ENCODE results near the gene CNN2. TPM values are rescaled to one million over a fixed set of nuclear protein-coding genes. Genes with fewer than 3 reads are reported as not detected.
A peak's percentile ranks its signal among the peaks of the same experiment; 100 is the strongest.

The CNN2 gene
- total RNA-seq, 1 donor from 2014 or later, result 42.3 TPM

DNA sequence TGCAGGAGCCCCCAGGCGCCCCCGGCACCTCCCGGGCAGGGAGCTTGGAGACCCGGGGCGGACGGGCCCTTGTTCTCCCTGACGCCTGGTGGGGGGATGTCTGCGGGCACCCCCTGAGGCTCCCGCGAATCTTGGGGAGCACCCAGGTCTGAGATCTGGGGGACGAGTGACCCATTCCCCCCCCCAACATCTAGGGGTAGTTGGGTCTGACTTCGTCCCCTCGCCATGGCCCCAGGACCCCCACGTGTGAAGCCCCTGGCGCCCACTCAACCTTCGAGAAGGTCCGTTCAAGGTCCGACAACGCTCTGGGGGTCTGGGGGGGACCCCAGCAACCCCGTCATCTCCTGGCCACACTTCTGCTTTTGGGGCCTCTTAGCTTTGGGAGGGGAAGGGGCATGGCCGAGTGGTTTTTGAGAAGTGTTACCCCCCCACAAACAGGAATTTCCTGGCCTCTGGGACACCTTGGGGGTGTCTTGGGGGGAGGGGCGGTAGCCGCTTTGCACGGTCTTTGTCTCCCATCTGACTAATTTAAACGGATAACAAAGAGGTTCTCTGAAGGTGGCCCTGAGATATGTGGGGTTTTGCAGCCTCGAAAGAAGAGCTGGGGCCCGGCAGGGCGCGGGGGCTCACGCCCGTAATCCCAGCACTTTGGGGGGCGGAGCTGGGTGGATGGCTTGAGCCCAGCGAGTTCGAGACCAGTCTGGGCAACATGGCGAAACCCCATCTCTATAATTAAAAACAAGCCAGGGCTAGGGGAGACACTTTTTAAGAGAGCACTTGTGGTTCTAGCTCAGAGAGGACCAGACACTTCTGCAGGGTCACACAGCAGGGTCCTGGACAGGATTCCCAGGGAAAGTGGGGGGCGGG lies 608 bp downstream of the CNN2 start:
- peak; percentile 57 for DNase-seq

DNA sequence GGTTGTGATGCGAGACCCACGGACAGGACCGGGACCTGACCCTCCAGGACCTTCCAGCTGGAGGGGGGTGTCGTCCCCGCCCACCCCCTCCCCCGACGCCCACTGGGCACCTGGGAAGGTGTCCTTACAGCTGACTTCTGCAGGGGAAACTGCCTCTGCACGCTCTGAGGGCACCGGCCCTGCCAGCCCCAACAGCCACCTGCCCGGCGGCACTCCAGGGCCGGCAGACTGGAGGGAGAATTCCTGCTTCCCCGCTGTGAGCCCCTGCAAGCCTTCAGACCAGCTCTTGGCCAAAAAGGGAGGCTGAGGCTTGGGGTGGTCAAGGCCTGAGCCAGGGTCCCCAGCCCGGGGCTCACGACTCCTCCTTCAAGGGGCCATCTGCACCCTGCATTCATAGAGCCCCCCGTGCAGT lies 1.2 kb downstream of the CNN2 start:
- DNase-seq, result no peak

DNA sequence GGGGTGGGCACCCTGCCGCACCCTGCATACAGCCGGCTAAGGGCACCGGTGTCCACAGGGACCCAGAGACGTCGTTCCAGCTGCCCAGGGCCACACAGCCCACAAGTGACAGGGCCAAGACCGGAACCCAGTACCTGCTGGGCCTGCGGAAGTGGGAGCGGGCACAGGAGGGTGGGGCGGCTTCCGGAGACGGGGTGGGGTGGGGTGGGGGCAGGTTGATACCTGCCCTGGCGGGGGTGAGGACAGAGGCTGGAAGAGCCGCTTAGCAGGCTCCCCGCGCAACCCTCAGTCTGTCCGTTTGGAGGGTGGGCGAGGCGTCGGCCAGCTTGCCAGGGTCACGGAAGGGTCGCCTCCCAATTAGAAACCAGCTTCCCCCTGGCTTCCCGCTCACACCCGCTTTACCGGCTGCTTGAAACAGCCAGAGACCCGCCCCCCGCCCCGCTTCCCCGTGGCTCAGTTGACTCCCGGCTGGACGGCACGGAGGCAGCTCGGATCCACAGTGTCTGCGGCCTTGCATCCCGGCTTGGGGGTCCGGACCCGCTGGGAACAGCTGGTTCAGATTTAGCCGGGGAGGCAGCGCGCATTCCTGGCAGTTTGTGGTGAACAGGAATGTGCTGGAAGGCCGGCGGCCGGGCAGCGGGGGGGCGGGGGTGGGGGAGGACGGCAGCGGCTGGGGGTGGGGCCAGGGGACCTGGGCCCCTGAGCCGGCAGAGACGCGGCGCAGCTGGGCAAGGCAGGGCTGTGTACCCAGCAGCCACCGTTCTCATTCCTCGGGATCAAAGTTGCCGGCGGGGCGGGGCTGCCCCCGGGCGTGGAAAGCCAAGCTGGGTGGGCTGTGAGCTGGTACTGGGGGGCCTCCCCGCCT lies 1.9 kb downstream of the CNN2 start:
- peak; percentile 94 for DNase-seq

DNA sequence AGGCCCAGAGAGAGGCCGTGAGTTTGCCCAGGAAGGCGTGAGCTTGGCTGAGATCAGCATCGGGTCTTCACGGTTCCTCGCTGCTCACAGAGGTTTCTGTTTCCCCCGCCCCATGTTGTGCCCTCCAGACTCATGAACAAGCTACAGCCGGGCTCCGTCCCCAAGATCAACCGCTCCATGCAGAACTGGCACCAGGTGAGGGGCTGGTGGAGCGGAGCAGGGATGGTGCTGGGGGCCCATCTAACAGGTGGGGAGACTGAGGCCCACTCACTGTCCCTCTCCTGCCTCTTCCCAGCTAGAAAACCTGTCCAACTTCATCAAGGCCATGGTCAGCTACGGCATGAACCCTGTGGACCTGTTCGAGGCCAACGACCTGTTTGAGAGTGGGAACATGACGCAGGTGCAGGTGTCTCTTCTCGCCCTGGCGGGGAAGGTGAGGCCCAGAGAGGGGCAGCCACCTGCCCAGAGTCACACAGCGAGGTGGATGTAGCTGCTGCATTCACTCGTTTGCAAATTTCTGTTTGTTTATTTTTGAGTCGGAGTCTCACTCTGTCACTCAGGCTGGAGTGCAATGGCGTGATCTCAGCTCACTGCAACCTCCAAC lies 6.0 kb downstream of the CNN2 start:
- no peak for DNase-seq

DNA sequence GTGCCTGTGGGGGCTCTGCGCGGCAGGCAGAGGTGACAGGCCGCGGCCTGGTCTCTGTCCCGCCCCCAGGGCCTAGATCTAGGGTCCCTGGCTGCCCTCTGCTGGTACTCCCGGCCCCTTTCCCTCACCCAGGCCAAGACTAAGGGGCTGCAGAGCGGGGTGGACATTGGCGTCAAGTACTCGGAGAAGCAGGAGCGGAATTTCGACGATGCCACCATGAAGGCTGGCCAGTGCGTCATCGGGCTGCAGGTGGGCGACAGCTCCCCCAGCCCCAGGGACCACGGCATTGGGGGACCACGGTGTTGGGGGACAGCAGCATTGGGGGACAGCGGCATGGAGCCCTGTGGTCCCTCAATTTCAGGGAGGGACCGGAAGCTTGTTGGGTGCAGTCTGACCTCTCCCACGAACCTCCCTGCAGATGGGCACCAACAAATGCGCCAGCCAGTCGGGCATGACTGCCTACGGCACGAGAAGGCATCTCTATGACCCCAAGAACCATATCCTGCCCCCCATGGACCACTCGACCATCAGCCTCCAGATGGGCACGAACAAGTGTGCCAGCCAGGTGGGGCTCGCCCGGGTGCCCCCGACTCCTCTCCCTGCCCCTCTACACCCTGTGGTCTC lies 9.7 kb downstream of the CNN2 start:
- DNase-seq, result no peak

DNA sequence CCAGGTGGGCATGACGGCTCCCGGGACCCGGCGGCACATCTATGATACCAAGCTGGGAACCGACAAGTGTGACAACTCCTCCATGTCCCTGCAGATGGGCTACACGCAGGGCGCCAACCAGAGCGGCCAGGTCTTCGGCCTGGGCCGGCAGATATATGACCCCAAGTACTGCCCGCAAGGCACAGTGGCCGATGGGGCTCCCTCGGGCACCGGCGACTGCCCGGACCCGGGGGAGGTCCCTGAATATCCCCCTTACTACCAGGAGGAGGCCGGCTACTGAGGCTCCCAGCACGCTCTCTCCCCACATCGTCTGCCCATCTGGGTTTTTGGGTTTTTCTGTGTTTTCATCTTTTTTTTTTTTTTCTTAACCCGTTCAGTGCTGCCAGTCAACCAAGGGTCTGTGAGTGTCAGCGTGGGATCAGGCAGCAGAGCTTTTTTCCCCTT lies 11.2 kb downstream of the CNN2 start:
- no peak for DNase-seq

DNA sequence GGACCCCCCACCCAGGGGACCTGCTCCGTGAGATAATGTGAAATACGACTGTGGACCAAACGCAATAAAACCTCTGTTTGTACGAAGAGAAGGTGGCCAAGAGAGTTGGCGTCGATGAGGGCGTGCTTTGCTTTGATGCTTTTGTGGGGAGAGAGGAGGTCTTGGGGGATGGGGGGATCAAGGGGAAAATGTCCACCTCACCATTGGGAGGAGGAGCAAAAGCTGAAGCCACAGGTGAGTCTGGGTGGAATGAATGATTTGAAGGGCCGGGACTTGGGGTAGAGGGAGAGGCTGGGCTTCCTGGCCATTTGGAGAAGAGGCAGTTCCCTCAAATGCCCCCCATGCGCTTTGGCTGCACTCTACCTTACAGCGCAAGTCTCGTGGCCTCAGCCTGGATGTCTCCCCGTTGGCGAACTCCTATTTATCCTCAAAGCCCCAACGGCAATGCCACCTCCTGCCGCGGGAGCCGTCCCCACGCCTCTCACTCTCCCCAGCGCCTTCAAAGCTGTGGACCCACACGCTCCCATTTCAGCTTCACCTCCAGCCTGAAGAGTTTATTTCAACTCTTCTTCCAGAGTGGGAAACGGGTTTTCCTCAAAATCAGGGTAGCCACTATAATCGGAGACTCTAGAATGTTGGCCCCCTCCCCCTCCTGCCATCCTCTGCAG lies 12.7 kb downstream of the CNN2 start:
- DNase-seq, result no peak

DNA sequence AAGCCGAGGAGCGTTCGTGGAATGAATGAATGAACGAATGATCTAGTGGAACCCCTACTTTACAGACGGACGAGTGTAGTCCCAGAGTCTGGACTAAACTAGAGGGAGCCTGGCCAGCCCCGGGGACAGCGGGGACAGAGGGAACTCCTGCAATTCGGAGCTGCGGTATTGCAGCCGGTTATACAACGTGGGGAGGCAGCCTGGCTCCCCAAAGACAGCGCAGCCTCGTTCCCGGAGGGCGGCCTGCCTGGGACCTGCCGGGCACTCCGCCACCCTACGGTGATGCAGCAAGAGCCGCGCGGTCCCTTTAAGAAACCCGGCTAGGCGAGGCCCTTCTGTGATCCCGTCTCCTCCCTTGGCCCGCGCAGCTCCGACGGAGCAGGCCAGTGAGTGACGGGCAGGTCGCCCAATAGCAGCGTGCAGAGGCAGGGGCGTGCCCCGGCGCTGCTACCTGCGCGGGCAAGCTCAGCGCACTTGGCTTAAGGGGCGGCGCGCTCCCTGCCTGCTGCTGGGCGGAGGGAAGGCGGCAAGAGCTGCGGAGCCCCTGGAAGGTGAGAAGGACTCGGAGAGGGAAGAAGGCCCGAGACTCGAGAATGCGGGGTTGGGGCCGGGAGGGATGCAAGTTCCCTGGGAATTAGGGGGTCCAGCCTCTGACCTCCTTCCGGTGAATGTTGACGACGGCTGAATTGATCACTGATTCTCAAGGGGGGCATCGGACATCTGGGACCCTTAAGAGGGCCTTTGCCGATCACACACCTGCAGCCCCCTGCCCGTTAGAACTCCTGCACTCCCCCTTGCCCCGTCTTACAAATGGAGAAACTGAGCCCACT lies 13.5 kb downstream of the CNN2 start, which contains the start of gene ABCA7:
Gene ABCA7 (plus strand): TSS at position 462 of the 830 bp plus-strand sequence. CDS start 1,255 bp downstream, outside the sequence.
- DNase-seq, result peak; percentile 98

DNA sequence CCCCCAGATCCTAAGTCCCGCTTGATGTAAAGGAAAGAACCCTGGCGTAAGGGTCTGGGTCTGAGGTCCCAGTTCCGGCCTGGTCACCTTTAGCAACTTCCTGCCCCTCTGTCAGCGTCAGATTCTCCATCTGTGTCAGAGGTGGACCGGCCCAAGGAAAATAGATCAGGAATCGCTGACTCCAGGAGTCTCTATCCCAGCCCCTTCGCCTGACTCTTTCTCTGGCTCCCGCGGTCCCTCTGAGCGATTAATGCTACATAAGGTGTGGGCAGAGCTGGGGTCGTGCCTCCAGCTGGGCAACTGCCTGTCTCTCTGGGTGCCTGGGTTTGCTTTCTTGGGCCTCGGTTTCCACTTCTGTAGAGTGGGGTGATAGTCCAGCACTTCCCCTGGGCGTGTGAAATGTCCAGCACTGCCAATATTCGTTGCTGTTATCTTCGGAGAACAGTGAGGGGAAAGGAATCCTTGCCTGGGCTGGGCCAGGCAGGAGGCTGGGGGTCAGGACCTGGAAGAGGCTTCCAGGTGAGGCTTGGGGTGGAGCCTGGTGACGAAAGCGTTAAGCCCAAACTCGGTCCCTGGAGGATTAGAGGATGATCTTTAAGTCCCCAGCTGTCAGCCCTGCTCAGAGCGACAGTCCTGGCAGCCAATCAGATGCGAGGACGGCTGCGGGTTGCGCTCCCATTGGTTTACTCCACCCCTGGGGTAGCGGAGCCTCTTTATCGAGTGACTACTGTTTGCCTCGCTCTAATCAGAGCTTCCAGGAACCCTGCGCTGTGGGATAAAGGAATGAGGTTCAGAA lies 14.3 kb downstream of the CNN2 start:
- DNase-seq, result peak; percentile 96

DNA sequence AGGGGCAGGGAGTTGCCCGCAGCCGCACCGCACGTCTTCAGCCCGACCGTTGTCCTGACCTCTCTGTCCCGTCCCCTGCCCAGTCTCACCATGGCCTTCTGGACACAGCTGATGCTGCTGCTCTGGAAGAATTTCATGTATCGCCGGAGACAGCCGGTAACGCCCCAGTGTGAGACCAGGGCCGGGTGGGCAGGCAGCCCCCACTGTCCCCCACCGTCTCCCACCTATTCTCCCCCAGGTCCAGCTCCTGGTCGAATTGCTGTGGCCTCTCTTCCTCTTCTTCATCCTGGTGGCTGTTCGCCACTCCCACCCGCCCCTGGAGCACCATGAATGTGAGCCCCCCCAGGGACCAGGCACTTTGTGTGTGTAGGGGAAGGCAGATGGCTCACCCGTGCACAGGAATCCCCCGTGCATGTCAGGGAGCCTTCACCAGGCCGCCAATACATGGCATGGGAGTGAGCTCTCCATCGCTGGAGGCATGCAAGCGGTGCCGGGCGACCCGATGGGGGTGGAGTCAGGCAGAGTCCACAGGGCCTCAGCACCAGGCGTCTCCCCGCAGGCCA lies 14.9 kb downstream of the CNN2 start:
- DNase-seq, result no peak

DNA sequence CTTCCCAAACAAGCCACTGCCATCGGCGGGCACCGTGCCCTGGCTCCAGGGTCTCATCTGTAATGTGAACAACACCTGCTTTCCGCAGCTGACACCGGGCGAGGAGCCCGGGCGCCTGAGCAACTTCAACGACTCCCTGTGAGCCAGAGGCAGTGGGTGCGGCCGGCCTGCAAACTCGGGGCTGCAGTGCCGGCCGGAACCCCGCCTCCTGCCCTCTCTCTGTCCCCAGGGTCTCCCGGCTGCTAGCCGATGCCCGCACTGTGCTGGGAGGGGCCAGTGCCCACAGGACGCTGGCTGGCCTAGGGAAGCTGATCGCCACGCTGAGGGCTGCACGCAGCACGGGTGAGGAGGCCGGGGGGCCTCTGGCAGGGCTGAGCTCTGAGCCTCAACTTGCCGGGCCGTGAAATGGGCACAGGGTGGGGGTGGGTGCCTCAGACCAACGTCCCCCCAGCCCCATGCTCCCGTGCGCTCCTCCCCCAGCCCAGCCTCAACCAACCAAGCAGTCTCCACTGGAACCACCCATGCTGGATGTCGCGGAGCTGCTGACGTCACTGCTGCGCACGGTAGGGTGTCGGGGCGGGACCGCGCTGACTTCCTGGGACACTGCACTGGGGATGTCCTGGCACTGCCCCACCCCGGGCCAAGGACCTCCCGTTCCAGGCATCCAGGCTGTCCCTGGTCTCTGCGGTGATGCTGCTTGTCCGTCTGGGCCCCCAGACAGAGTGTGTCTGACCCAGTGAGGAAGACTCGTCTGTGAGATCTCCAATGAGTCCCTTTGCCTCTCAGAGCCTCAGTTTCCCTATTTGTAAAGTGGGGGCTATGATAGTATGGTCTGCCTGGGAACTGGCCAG lies 15.7 kb downstream of the CNN2 start:
- peak; percentile 88 for DNase-seq

DNA sequence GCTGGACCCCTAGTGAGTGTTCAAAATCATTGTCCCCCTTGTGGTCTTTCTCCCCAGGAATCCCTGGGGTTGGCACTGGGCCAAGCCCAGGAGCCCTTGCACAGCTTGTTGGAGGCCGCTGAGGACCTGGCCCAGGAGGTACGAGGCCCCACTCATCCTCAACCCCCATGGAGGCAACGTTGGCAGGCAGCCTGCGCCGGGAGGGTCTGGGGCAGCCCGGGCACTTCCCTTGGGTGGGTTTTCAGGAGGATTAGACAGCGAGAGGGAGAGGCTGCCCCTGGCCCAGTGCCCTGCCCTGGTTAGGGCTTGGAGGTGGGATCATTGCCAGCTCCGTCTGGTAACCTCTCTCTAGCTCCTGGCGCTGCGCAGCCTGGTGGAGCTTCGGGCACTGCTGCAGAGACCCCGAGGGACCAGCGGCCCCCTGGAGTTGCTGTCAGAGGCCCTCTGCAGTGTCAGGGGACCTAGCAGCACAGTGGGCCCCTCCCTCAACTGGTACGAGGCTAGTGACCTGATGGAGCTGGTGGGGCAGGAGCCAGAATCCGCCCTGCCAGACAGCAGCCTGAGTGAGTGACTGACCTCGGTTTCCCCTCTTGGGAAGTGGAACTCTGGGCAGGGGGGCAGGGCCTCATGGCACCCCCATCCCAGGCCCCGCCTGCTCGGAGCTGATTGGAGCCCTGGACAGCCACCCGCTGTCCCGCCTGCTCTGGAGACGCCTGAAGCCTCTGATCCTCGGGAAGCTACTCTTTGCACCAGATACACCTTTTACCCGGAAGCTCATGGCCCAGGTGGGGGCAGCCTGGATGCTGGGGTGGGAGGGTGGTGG lies 16.5 kb downstream of the CNN2 start:
- DNase-seq, result peak; percentile 62

DNA sequence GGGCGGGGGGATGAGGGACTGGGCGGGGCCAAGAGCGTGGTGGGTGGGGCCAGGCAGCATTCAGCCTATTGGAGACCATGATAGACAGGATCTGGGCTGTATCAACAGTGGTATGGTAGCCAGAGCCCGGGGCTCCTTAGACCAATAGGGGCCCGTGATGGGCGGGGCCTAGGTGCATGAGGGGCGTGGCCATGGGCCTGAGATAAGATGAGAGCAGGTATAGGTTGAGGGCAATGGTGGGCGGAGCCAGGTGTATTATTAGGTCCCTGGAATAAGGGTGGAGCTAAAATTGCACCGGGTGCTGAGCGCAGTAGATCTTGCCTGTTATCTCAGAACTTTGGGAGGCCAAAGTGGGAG lies 18.8 kb downstream of the CNN2 start:
- no peak for DNase-seq

DNA sequence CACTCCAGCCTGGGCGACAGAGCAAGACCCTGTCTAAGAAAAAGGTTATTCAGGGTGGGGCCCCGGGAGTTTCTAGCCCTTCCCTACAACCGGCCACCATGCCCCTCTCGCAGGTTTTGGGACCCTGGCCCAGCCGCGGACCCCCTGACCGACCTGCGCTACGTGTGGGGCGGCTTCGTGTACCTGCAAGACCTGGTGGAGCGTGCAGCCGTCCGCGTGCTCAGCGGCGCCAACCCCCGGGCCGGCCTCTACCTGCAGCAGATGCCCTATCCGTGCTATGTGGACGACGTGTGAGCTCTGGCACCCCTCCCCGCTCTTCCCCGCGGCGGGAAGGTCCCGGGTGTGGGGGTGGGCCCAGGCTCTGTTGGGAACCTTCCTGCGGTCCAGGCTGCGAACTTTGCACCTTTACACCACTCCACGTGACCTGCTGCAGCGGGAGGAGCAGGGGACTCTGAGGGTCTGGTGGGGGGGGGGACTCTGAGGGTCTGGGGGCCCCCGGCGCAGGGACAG lies 19.8 kb downstream of the CNN2 start:
- no peak for DNase-seq

DNA sequence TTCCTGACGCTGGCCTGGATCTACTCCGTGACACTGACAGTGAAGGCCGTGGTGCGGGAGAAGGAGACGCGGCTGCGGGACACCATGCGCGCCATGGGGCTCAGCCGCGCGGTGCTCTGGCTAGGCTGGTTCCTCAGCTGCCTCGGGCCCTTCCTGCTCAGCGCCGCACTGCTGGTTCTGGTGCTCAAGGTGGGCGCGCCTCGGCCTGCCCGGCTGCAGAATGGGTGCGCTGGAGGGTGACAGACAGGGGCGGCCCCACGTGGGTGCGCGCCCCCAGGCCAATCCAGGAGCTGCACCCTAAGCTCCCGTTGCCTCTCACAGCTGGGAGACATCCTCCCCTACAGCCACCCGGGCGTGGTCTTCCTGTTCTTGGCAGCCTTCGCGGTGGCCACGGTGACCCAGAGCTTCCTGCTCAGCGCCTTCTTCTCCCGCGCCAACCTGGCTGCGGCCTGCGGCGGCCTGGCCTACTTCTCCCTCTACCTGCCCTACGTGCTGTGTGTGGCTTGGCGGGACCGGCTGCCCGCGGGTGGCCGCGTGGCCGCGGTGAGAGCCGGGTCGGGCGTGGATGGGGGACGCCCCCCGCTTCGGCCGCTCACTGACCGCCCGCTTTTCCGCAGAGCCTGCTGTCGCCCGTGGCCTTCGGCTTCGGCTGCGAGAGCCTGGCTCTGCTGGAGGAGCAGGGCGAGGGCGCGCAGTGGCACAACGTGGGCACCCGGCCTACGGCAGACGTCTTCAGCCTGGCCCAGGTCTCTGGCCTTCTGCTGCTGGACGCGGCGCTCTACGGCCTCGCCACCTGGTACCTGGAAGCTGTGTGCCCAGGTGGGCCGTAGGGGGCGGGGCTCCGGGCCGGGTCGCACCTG lies 20.7 kb downstream of the CNN2 start:
- no peak for DNase-seq

DNA sequence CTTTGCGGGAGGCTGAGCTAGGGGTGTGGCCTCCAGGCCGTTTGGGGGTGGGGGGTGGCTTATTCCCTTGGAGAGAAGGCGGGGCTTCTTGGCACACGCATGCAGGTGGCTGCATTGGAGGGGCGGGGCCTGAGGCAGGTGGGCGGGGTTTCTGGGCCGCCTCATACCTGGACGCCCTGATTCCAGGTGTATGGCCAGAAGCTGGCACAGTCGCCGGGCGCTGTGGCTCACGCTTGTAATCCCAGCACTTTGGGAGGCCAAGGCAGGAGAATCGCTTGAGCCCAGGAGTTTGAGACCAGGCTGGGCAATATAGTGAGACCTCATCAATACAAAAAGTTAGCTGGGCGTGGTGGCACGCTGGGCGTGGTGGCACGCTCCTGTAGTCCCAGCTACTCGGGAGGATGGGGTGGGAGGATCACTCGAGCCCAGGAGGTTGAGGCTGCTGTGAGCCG lies 21.3 kb downstream of the CNN2 start:
- no peak for DNase-seq

Measured in tongue (tissue), 2 donors.